Activated naive CD8-positive, alpha-beta T cell treated with anti-CD3 and anti-CD28 coated beads, Interleukin-2, amount 50 U/mL, for 16 hours (primary cell): ENCODE results near the gene ADAMTS14.

Experiments
- DNase-seq: peaks from one replicate; pipeline ENCODE4 v3.0.0-alpha.2; 2020; ENCODE audit warnings: low read depth, low spot score

ADAMTS14 gene

GRCh38 chr10:70784016-70784415 is 111.7 kb downstream of the ADAMTS14 start:
- DNase-seq, result no peak

DNA sequence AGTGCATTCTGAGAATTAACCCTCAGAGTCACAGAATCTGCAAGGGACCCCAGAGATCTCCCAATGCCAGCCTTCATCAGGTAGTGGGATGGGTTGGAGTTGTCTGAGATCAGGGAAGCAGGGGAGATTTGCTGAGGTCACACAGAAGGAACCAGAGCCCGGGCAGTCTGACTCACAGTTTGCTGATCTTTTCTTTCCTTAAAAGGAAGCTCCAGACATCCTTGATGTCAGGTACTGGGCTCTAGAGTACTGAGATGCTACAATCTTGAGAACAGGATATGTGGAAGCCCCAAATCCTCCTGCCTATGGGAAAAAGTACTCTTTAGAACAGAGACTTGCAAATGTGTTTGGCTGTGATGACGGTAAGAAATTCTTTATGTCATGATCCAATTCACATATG is 112.2 kb downstream of the ADAMTS14 start:
- no peak for DNase-seq

GRCh38 chr10:70785190-70785589 is 112.9 kb downstream of the ADAMTS14 start, which contains the start of gene TBATA:
TBATA (minus strand) TSS chr10:70785377; CDS start chr10:70783379, 1,998 bp downstream.
- no peak for DNase-seq

DNA sequence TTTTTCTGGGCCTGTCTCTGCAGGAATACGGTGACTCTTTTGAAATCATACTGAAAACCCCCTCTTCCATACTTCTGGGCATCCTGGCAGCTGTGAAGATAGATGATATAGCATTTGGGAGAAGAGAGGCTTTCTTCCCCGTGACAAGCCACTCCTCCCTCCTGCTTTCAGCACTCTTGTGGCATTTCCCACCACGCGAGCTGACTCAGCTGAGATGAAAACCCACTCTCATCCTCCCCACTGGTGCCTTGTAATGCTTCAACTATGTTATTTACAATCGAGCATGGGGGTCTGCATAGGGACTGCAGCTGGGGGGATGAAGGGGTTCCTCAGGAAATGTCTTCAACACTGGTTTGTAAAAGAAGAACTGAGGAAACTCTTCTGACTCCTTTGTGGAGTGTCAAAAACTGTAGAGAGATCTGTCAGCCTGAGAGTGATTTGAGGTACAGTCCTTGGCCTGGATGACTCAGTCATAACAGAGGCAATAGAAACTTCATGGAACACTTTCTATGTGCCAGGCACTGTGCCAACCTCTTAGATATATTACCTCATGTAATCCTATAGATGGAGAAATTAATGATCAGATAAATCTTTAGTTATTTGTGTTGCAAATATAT is 114.6 kb downstream of the ADAMTS14 start:
- DNase-seq, result no peak

DNA sequence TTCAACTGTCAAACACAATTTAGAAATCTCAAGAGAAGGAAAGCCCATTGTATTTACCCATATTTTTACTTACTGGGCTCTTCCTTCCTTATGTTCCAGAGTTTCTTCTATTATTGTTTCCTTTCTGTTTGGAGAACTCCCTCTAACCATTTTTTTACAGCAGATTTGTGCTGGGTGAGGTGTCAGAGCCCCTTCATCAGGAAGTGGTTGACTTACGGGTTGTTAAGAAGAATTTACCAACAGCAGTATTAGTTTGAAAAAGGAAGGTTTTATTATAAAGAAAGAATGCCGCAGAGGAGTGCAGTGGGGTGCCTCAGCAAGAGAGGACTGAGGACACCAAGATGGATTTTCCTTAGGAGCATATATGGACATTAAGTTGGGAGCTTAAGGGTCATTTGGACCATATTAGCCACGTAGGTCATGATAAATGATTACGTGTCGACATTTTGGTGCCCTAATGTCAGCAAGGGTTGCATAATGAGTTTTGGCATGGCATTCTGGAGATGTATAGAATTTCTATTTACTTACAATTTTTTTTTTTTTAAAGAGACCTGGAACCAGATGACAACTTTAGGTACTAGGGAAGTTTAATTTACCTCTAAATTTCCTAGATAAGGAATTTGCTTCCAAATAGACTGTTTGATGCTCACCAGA is 119.2 kb downstream of the ADAMTS14 start:
- DNase-seq, result no peak

- no peak for DNase-seq
Measured at GRCh38 chr10:70795613-70796012, 123.3 kb downstream of the ADAMTS14 start.

- DNase-seq, result no peak
Measured at GRCh38 chr10:70797840-70798239, 125.5 kb downstream of the ADAMTS14 start.

DNA sequence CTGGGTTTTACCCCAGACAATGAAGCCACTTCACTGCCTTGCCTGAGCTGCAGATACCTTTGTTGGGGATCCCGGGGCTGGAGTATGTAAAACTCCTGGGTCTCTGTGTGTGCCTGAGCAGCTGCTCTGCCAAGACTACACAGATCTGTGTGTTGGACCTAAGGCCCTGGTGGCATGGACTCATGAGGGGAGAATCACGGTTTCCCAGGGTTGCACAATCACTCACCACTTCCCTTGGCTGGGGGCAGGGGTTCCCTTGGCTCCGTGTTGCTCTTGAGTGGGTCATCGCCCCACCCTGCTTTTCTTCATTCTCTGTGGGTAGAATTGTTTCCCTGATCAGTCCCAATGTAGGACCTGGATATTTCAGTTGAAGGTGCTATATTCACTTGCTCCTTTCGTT is 126.8 kb downstream of the ADAMTS14 start:
- DNase-seq, result no peak

- DNase-seq, result no peak
Measured at GRCh38 chr10:70801854-70802253, 129.5 kb downstream of the ADAMTS14 start.

DNA sequence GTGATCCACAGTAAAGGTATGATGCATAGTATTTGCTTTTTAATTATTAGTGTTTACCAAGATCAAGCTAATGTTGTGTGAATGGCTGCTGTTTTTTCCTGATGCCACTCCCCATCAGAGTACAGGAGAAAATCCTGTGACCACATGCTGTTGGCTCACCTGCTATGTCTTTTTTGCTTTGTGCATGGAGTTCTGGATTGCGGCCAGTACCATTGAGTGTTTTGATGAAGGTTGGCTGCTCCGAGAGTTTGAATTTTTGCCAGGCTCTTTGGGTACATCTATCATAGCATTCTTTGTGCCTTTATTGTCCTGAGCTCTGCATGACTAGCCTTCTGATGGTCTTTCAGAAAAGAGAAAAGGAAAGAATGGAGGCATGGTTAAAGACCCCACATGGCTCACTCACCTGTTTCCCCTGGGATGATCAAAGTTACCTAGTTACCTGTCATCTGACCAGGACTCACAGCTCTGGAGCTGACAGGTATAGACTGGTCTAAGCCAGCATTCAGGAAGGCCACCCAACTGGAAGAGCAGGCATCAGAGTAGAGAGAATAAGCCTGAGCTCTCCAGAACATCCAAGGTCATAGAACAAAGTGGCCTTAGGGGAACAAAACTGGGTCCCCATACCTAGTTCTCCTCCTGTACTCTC is 131.6 kb downstream of the ADAMTS14 start:
- no peak for DNase-seq

DNA sequence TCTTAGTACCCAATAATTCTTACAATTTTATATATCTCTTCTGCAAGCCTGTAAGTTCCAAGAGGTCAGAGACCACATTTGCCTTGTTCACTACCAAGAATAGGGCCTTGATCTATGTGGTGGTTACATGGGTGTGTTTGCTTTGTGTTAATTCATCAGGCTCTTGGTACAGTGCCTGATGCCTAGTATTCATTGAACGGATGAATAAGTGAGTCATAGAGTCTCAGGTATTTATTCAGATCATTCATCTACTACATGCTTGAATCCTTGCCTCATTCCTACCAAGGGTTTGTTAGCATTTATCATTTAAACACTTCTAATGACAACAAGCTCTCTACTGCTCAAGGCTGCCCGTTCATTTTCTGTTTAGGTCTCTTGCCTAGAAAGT is 132.1 kb downstream of the ADAMTS14 start:
- DNase-seq, result no peak

DNA sequence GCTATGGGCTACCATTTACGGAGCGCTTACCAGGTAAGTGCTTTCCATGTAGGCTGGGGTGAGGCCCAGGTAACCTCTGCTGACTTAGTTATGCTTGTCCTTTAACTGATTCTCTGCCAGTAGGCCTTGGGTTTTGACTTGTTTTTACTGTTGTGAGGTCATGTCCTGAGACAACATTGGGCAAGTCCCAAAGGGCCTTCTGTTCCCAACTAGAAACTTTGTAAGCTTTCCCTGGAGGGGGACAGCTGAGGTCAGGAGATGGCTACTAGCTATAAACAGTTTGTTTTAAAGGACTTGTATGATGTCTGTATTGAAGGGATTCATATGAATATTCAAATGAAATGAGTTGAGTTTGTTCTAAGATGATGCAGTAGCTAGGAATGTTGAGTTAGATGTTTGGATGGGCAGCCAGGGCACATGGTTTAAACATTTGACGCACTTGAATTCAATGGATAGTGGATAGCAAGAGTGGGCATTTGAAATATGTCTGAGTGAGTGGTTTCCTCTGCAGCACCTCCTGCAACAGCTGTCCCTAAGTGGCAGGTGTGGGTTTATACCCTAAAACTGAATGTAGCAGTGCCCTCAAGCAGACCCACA is 133.4 kb downstream of the ADAMTS14 start:
- DNase-seq, result no peak

DNA sequence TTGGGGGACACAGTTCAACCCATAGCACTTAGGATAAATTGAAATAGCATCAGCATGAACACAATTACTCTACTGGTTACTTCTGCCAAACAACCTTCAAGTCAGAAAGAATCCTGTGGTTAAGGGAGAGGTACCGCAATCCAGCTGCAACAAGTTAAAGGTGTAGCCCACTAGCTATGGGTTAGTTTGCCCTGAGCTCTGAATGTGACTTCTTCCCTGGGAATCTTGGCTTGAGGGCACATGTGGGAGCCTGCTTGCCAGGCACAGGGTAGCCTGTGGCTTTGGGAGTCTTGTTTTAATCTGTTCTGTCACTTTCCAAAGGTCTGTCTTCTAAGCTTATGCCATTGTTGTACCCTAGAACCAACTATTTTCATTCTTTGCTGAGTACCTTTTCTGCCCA is 134.5 kb downstream of the ADAMTS14 start:
- no peak for DNase-seq

DNA sequence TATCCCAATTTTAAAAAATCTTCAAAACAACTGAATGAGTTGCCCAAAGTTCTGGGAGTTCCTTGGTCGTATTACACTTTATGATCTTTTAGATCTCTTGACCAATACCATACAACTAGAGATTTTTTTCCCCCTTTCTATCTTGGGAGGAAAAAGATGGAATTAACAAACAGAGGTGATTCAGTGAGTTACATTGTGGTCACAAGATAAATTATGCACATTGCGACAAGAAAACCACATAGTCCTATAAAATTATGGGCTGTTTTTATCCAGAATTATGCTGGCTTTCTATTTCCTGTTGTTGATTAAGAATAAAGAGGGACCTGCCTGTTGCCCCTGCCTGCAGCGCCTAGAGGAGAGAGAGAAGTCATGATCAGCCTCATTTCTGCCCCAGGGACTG is 135.2 kb downstream of the ADAMTS14 start:
- no peak for DNase-seq

- DNase-seq, result no peak
Measured at GRCh38 chr10:70809011-70809611, 136.8 kb downstream of the ADAMTS14 start.

DNA sequence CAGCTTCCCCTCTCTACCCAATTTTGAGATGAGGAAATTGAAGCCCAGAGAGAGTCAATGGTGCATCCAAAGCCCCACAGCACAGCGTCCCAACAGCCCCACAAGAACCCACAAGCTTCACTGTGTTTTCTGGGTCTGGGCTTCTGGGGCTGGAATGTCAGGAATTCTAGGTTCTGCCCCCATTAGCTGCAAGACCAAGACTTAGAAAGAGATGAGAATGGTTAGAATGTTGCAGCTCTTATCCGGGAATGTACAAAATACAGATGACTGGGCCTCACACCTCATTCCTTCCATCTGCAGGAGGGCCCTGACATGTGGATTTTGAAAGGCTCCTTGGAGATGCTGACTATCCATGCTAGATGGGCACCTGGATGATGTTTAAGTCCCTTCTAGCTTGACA is 137.4 kb downstream of the ADAMTS14 start:
- no peak for DNase-seq

DNA sequence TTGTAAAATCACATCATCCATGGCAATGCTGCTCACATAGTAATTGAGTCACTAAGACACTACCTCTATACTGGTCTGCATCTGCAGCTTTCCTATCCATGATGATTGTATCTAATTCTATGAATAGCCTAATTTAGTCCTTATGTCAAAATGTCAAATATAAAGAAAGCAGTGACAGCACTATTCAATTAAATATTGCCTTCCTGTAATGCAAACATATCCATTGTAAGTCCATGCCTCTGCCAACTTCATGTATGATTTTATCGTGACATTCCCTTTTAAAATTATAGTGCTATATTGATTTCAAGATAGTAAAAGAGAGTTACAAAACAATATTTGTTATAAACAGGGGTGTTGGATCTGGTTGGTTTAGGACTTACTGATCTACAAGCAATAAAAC is 138.7 kb downstream of the ADAMTS14 start:
- no peak for DNase-seq

- DNase-seq, result no peak
Measured at GRCh38 chr10:70811881-70812280, 139.6 kb downstream of the ADAMTS14 start.
